Right lobe of liver (tissue), 6 donors: ENCODE data around the gene SYT1. TPM values are rescaled to one million over a fixed set of nuclear protein-coding genes. Genes with fewer than 3 reads are reported as not detected.

ENCODE experiments used
- ATAC-seq, 4 donors: fragments of 200-7000 bp; cut with Tn5 transposase; one replicate each; pipeline ENCODE4 v1.9.1; 2020; ENCODE audit warnings: mild to moderate bottlenecking in 4 of 4, moderate library complexity in 4 of 4
- DNase-seq, 3 donors: peaks; one replicate each; pipeline ENCODE4 v3.0.0-alpha.2; 2020
- H3K27ac ChIP-seq, 3 donors: fragments of 200-600 bp; one replicate each; pipeline ENCODE4 v1.8.0; 2022
- H3K27me3 ChIP-seq, 2 donors: fragments of 200-600 bp; one replicate each; pipeline ENCODE4 v1.8.0; 2022
- H3K36me3 ChIP-seq, 4 donors: fragments of 200-600 bp; sonication (generic) in 1 of 4; one replicate each; pipeline versions ENCODE4 v1.5.1 to v1.8.0; 2017 to 2022; ENCODE audit warnings: control low read depth in 1 of 4
- H3K4me1 ChIP-seq, 4 donors: fragments of 200-600 bp; sonication (generic) in 1 of 4; one replicate each; pipeline versions ENCODE4 v1.5.1 to v1.8.0; 2017 to 2022; ENCODE audit warnings: control low read depth in 1 of 4
- H3K4me3 ChIP-seq, 3 donors: fragments of 200-600 bp; one replicate each; pipeline ENCODE4 v1.8.0; 2022
- H3K9me3 ChIP-seq, 4 donors: fragments of 200-600 bp; sonication (generic) in 1 of 4; one replicate each; pipeline versions ENCODE4 v1.5.1 to v1.8.0; 2017 to 2022; ENCODE audit warnings: control low read depth in 1 of 4
- CTCF ChIP-seq, 4 donors: fragments of 200-600 bp in 3 of 4; fragments of 450-650 bp in 1 of 4; IDR thresholded peaks; one replicate each; pipeline versions ENCODE4 v1.5.1 to v1.8.0; 2016 to 2022; ENCODE audit warnings: antibody characterized with exemption in 4 of 4, mild to moderate bottlenecking in 2 of 4
- POLR2A ChIP-seq: fragments of 450-650 bp; IDR thresholded peaks from one replicate; pipeline ENCODE4 v1.6.1; 2017; ENCODE audit warnings: antibody characterized with exemption, mild to moderate bottlenecking
- WGBS: methylation state at CpG from one replicate; pipeline ENCODE4 v1.1.6; 2018; ENCODE audit warnings: low coverage, low lambda C conversion rate; ENCODE audit not compliant: insufficient coverage; ENCODE audit errors: missing lambda C conversion rate; 5-methylcytosine and 5-hydroxymethylcytosine counted together
- intact Hi-C, 2 donors: fragments of 100-400 bp; cut with DNase I; formaldehyde crosslinking; loops; one replicate each; pipeline versions ENCODE4 v1.11.2 to v1.14.1; 2022
- total RNA-seq, 6 experiments: library from RNA; depleted of rRNA in 2 of 6; stranded (reverse); fragments of >200 nt in 2 of 6; fragmentation: NEBNext Ultra II Directional in 3 of 6; extraction: Animal tissue kit (Norgen Biotek cat#: 25700) in 3 of 6; gene quantifications; one replicate each; pipeline versions ENCODE4 v1.1.0 to v1.2.4, GENCODE V29; 2016 to 2023
- donor health status: DM: no; HTN: yes; CAD: no.
- donor health status: DM: no; HTN: no; CAD: no.
- donor health status: DM: no; HTN: no; CAD: no.
- donor health status: DM: no; HTN: yes; CAD: no.
- donor health status: DM: no; HTN: yes; CAD: no.

Gene SYT1
- total RNA-seq, 6 experiments from 2014 or later: 0.35 to 1.9 (median 0.81) TPM

GRCh38 chr12:79056775-79057174, 192.2 kb downstream of the SYT1 start:
- H3K27me3 ChIP-seq: no peaks in the 10 kb centered on the region
- ATAC-seq (no peak), DNase-seq (no peak)
- no peaks in the 10 kb centered on the region for H3K9me3 ChIP-seq
- H3K36me3 ChIP-seq: no peaks in the 10 kb centered on the region
- no peak overlapping the region for H3K4me3 ChIP-seq
- H3K27ac ChIP-seq: no peak overlapping the region
- no peaks in the 10 kb centered on the region for H3K4me1 ChIP-seq
- no peak for TF ChIP-seq POLR2A
- TF ChIP-seq CTCF (IDR thresholded peaks at IDR 0.05): no peak
- intact Hi-C loops: no loop called here

GRCh38 chr12:79057540-79057939, 193.0 kb downstream of the SYT1 start:
- Histone ChIP-seq H3K27ac (no peak overlapping the region), H3K27me3 (no peaks in the 10 kb centered on the region), H3K4me3 (no peak overlapping the region), H3K9me3 (no peaks in the 10 kb centered on the region), H3K36me3 (no peaks in the 10 kb centered on the region), H3K4me1 (no peaks in the 10 kb centered on the region)
- TF ChIP-seq POLR2A (no peak), CTCF (IDR thresholded peaks at IDR 0.05) (no peak)
- intact Hi-C loops: no loop called here
- DNase-seq: no peak
- ATAC-seq: no peak

GRCh38 chr12:79058342-79058741, 193.8 kb downstream of the SYT1 start:
- WGBS: 6% methylated on average over 1 of the region's 1 CpG
- Histone ChIP-seq H3K27me3 (no peaks in the 10 kb centered on the region), H3K27ac (no peak overlapping the region), H3K4me3 (no peak overlapping the region), H3K4me1 (no peaks in the 10 kb centered on the region), H3K36me3 (no peaks in the 10 kb centered on the region), H3K9me3 (no peaks in the 10 kb centered on the region)
- no peak for TF ChIP-seq CTCF (IDR thresholded peaks at IDR 0.05)
- no peak for TF ChIP-seq POLR2A
- DNase-seq (no peak), ATAC-seq (no peak)
- intact Hi-C loops: no loop called here

- no peaks in the 10 kb centered on the region for H3K36me3 ChIP-seq
- intact Hi-C loops: no loop called here
- TF ChIP-seq POLR2A: no peak
- TF ChIP-seq CTCF (IDR thresholded peaks at IDR 0.05): no peak
- H3K27ac ChIP-seq: no peak overlapping the region
- H3K27me3 ChIP-seq: no peaks in the 10 kb centered on the region
- no peaks in the 10 kb centered on the region for H3K9me3 ChIP-seq
- no peak for ATAC-seq
- H3K4me3 ChIP-seq: no peak overlapping the region
- no peaks in the 10 kb centered on the region for H3K4me1 ChIP-seq
- no peak for DNase-seq
Observed at GRCh38 chr12:79059557-79059956, 195.0 kb downstream of the SYT1 start.

GRCh38 chr12:79063258-79063657, 198.7 kb downstream of the SYT1 start:
- DNase-seq: no peak
- 7% methylated on average over 1 of the region's 1 CpG for WGBS
- no peak for TF ChIP-seq POLR2A

More at GRCh38 chr12:79063258-79063657, 198.7 kb downstream of the SYT1 start:
- H3K27me3 ChIP-seq: no peaks in the 10 kb centered on the region
- no peaks in the 10 kb centered on the region for H3K9me3 ChIP-seq
- intact Hi-C loops: no loop called here
- no peak overlapping the region for H3K4me3 ChIP-seq
- no peaks in the 10 kb centered on the region for H3K36me3 ChIP-seq
- no peaks in the 10 kb centered on the region for H3K4me1 ChIP-seq
- no peak for ATAC-seq
- H3K27ac ChIP-seq: no peak overlapping the region
